Measurements from ENCODE around the gene SKA2. TPM values are rescaled to one million over a fixed set of nuclear protein-coding genes. Genes with fewer than 3 reads are reported as not detected.

The SKA2 gene
- total RNA-seq, 1 experiment from 2014 or later: 91.9 TPM

DNA sequence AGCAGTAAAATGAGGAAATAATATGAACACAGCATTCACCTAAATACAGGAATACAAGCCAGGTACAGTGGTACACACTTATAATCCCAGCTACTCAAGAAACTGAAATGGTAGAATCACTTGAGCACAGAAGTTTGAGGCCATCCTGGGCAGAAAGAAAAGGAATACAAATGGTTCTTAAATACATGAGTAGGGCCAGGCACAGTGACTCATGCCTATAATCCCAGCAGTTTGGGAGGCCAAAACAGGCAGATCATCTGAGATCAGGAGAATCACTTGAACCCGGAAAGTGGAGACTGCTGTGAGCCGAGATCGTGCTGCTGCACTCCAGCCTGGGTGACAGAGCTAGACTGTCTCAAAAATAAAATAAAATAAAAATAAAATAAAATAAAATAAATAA, 31.9 kb upstream of the SKA2 start:
- Histone ChIP-seq H3K4me1 (ENCODE audit: insufficient read depth, low read length) (no peaks in the 10 kb centered on the region), H2AFZ (ENCODE audit: low read length) (no peak overlapping the region), H3K23me2 (ENCODE audit: insufficient read length, low read depth, low read length, poor library complexity, severe bottlenecking) (no peaks in the 10 kb centered on the region), H3K9me3 (ENCODE audit: control insufficient read depth, low read depth, low read length) (no peaks in the 10 kb centered on the region), H3K79me2 (ENCODE audit: insufficient read depth, low read length) (no peaks in the 10 kb centered on the region; the same call in 1 of the 2 replicates), H2BK12ac (ENCODE audit: insufficient read length, low read depth, low read length) (no peak overlapping the region), H3K79me1 (ENCODE audit: insufficient read depth, low read depth, low read length, poor library complexity, severe bottlenecking) (no peaks in the 10 kb centered on the region), H3K27me3 (ENCODE audit: insufficient read depth, low read length) (no peaks in the 10 kb centered on the region), H4K8ac (replicated peaks; ENCODE audit: insufficient read length, low read depth, low read length) (no peak overlapping the region), H2BK5ac (ENCODE audit: insufficient read length, low read length) (no peak overlapping the region), H4K91ac (ENCODE audit: insufficient read length, low read depth, low read length) (no peak overlapping the region), H2BK120ac (ENCODE audit: low read depth, low read length, poor library complexity, severe bottlenecking) (no peak overlapping the region), H3K4ac (ENCODE audit: low read depth, low read length) (no peak overlapping the region), H2BK20ac (ENCODE audit: low read depth, low read length, poor library complexity, severe bottlenecking) (no peak overlapping the region), H4K20me1 (ENCODE audit: control insufficient read depth, insufficient read depth, insufficient read length) (no peaks in the 10 kb centered on the region), H3K27ac (ENCODE audit: insufficient read length, low read depth, low read length) (no peak overlapping the region), H3K23ac (ENCODE audit: insufficient read length, low read depth, low read length) (no peak overlapping the region), H3K18ac (ENCODE audit: insufficient read length, low read depth, low read length) (no peak overlapping the region), H2AK5ac (ENCODE audit: insufficient read length, low read length) (no peak overlapping the region), H3K9ac (ENCODE audit: extremely low read depth, insufficient read length, low read length) (no peak overlapping the region), H3K56ac (ENCODE audit: insufficient read length, low read depth, low read length) (no peak overlapping the region), H3K4me2 (ENCODE audit: insufficient read depth, insufficient read length, low read length) (no peak overlapping the region), H2BK15ac (ENCODE audit: low read depth, low read length) (no peak overlapping the region), H4K5ac (ENCODE audit: insufficient read length, low read depth, low read length) (no peak overlapping the region), H3T11ph (ENCODE audit: low read length) (no peak overlapping the region), H3K14ac (ENCODE audit: insufficient read depth, low read length) (no peak overlapping the region)
- no peaks in the 10 kb centered on the region for H3K4me1 Mint-ChIP-seq
- H3K9me3 Mint-ChIP-seq: no peaks in the 10 kb centered on the region
- no peak for DNase-seq
- no peaks in the 10 kb centered on the region for H3K27me3 Mint-ChIP-seq (ENCODE audit: low read depth)
- H3K4me3 Mint-ChIP-seq: no peak overlapping the region; a peak in 1 of 5 replicates
- H3K36me3 Mint-ChIP-seq (ENCODE audit: insufficient read depth in 1 of 3, low read depth in 3 of 3): peaks cover 25 to 60% (median 58%) of the 10 kb centered on the region in 3 experiments
- TF ChIP-seq, protein P1, sequence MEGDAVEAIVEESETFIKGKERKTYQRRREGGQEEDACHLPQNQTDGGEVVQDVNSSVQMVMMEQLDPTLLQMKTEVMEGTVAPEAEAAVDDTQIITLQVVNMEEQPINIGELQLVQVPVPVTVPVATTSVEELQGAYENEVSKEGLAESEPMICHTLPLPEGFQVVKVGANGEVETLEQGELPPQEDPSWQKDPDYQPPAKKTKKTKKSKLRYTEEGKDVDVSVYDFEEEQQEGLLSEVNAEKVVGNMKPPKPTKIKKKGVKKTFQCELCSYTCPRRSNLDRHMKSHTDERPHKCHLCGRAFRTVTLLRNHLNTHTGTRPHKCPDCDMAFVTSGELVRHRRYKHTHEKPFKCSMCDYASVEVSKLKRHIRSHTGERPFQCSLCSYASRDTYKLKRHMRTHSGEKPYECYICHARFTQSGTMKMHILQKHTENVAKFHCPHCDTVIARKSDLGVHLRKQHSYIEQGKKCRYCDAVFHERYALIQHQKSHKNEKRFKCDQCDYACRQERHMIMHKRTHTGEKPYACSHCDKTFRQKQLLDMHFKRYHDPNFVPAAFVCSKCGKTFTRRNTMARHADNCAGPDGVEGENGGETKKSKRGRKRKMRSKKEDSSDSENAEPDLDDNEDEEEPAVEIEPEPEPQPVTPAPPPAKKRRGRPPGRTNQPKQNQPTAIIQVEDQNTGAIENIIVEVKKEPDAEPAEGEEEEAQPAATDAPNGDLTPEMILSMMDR (conservative IDR thresholded peaks at IDR 0.05): no peak
- H3K27ac Mint-ChIP-seq: no peak overlapping the region; a peak in 1 of 7 replicates
- WGBS (ENCODE audit: extremely low coverage, insufficient read length, low lambda C conversion rate): no CpG with 5 or more reads among the region's 3 CpGs

All from H9 (cell line).